ENCODE measurements around the gene KRTAP5-3. TPM values are rescaled to one million over a fixed set of nuclear protein-coding genes. Genes with fewer than 3 reads are reported as not detected.

KRTAP5-3 gene
- total RNA-seq, 1 donor from 2014 or later = not detected

DNA sequence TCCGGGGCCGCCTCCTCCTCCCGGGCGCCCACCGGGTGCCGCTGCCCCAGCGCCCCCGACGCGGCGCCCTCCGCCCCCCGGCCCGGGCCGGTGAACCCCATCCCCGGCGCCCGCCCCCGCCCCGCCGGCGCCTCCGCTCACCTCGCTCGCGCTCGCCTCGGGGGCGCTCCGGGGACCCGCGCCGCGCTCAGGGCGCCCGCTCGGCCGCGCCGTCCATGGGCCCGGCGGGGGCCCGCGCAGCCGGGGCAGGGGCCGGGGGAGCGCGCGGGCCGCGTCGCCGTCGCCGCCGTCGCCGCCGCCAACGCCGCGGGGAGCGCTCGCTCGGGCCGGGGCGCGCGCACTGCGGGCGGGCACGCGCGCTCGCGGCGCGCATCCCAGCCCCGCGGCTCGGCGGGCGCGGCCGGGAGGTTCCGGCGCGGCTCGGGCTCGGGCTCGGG lies 36.5 kb downstream of the KRTAP5-3 start:
- intact Hi-C loops (cut with DNase I) = loop anchor here (10.0 kb wide), 2 partner anchors 267 to 367 kb away; partner anchors contain the start of gene TOLLIP
- ATAC-seq (ENCODE audit: poor library complexity) (no peak), DNase-seq (no peak)

DNA sequence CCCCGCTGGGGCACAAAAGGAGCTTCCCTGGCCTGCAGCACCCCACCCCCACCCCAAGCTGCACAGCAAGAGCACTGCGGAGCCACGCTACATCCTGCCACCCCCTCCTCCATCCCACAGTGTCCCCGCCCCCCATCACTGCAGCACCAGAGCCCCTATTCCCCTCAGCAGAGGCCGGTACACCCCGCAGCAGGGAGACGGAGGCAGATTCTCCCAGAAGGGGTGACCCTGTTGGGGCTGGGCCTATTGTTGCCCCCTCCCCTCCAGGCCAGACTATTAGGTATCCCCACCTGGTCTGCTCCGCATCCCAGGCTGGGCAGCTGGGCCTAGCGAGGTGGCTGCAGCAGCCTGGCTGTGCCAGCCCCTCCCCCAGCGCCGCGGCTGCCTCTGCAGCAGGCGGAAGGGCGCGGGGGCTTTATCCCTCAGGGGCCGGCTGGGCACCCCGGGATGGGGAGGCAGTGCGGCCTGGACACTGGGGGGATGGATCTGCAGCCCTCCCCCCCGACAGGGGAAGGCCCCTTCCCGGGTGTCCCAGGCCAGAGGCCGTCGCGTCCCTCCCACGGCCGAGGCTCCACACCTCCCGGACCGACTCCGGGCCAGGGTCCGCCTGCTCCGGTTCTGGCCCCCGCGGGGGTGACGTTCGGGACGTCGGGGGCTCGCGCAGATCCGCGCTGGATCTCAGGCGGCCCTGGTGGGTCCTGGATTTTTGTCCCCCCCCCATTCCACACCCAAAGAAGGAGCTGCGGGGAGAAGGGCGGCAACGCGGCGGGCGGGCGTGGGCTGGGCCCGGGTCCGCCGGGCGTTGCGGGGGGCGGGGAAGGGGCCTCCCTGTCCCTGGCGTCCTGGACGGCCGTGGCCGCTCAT lies 37.1 kb downstream of the KRTAP5-3 start:
- intact Hi-C loops (cut with DNase I) = loop anchor here (10.0 kb wide), 2 partner anchors 266 to 366 kb away; partner anchors contain the start of gene TOLLIP
- DNase-seq (peak; percentile 29), ATAC-seq (ENCODE audit: poor library complexity) (no peak)

DNA sequence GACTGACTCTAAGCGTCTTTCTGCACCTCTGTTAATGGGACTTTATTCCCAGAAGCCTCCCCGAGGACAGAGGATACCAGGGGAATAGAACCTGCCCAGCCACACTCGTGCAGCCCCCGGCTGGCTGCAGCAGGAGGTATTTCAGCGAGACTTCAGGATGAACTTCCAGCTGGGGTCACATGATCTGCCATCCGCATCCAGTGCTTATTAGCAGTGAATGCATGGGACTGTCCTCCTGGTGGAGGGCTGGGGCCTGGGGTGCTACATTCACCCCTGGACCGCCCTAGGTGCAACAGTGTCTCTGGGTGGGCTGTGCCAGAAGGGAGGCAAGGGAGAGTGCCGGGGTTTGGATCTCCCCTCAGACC lies 37.8 kb downstream of the KRTAP5-3 start:
- no peak for DNase-seq
- no peak for ATAC-seq (ENCODE audit: poor library complexity)
- intact Hi-C loops (cut with DNase I) = loop anchor here (10.0 kb wide), 2 partner anchors 266 to 366 kb away; partner anchors contain the start of gene TOLLIP

- peak; percentile 42 for DNase-seq
- intact Hi-C loops (cut with DNase I) = loop anchor here (10.0 kb wide), 2 partner anchors 265 to 365 kb away; partner anchors contain the start of gene TOLLIP
- ATAC-seq (ENCODE audit: poor library complexity) = no peak
Measured at GRCh38 chr11:1570001-1570453, 38.2 kb downstream of the KRTAP5-3 start.

- ATAC-seq (ENCODE audit: poor library complexity) = no peak
- intact Hi-C loops (cut with DNase I) = no loop called here
- peak; percentile 17 for DNase-seq
Measured at GRCh38 chr11:1569251-1569780, 38.9 kb downstream of the KRTAP5-3 start.

- ATAC-seq (ENCODE audit: poor library complexity) (no peak), DNase-seq (peak; percentile 40)
- intact Hi-C loops (cut with DNase I) = no loop called here
Measured at GRCh38 chr11:1568441-1568911, 39.8 kb downstream of the KRTAP5-3 start.

DNA sequence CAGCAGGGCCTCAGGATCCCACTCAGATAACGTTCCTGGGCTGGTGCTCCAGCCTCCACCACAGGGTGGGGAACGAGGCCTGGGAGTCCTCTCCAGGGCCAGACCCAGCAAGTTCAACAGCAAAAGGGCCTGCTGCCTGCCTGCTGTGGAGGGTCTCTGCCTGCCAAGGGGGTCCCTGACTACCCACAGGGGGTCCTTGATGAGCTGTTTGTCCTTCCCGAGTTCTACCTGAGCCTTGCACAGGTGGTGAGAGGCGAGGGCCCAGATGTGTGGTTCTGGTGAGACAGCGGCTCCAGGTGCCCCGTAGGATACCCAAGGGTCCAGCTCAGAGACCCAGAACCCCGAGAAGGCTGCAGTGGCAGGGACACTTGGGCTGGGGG lies 40.6 kb downstream of the KRTAP5-3 start:
- no peak for ATAC-seq (ENCODE audit: poor library complexity)
- DNase-seq = no peak
- intact Hi-C loops (cut with DNase I) = no loop called here

DNA sequence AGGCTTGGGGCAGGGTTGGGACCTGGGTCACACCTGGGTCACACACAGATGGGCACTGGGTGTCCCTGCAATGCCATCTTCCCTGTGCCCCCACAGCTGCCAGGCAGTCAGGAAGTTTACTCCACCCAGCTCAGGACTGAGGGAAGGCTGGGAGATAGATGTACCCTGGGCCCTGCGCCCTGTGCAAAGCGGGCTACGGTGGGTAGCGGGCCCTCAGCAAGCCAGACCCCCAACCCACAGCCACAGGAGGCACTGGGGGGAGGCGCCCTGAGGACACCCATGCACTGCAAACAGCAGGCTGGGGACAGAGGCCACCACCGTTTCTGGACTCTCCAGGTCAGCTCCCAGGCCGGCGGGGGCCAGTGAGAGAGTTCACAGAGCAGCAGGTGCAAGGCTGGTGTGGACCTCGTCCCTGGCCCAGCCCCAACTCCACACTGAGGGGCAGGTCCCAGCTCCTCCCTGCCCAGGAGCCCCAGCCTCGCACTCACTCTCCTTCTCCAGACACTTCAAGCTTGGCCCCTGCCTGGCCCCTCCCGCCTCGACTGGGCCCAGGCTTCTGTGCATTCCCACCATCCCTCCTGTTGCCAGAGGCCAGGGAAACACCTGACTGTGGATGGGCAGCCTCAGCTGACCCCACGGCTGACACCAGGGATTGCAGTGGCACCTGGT lies 41.1 kb downstream of the KRTAP5-3 start:
- ATAC-seq (ENCODE audit: poor library complexity) (no peak), DNase-seq (no peak)
- intact Hi-C loops (cut with DNase I) = no loop called here

- no peak for DNase-seq
- no peak for ATAC-seq (ENCODE audit: poor library complexity)
- intact Hi-C loops (cut with DNase I) = no loop called here
Measured at GRCh38 chr11:1566381-1567051, 41.7 kb downstream of the KRTAP5-3 start.

- DNase-seq = no peak
- intact Hi-C loops (cut with DNase I) = no loop called here
- no peak for ATAC-seq (ENCODE audit: poor library complexity)
Measured at GRCh38 chr11:1565904-1566247, 42.4 kb downstream of the KRTAP5-3 start.

DNA sequence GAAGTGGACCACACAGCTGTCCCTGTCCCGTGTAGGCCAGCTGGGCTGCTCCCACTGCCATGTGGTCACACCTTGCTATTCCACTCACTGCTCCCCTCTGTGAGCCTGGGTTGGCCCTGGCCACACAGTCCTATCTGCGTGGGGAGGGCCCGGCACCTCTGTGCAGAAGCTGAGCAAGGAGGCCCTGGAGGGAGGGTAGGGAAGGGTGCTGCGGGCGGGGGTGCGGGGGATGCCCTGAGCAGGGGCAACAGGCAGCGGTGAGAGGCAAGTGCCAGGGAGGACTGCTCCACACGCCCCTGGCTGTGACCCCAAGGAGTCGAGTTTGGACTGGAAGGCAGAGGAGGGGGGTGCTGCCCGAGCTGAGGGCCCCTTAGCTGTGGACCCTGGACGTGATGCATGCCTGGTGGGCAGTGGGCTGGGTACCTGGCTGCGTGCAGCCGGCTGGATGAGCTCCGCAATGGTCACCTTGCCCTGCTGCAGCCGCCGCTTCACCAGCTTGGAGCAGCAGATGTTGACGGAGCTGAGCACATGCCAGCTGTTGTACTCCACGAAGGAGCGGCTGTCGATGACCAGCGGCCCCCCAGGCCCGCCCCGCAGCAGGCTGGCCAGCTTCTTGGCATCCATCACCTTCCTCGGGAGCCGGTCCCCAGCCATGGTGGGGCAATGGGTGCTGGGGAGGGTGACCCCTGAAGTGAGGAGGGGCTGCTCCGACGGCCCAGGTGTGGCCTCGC lies 42.9 kb downstream of the KRTAP5-3 start:
- intact Hi-C loops (cut with DNase I) = no loop called here
- ATAC-seq (ENCODE audit: poor library complexity) (no peak), DNase-seq (no peak)

- ATAC-seq (ENCODE audit: poor library complexity) = peak; percentile 43
- intact Hi-C loops (cut with DNase I) = no loop called here
- peak; percentile 77 for DNase-seq
Measured at GRCh38 chr11:1564535-1565172, 43.6 kb downstream of the KRTAP5-3 start.

GRCh38 chr11:1563697-1564534 lies 44.3 kb downstream of the KRTAP5-3 start:
- ATAC-seq (ENCODE audit: poor library complexity) (no peak), DNase-seq (no peak)
- intact Hi-C loops (cut with DNase I) = no loop called here

GRCh38 chr11:1563149-1563638 lies 45.1 kb downstream of the KRTAP5-3 start:
- DNase-seq = no peak
- intact Hi-C loops (cut with DNase I) = no loop called here
- no peak for ATAC-seq (ENCODE audit: poor library complexity)

- DNase-seq (no peak), ATAC-seq (ENCODE audit: poor library complexity) (no peak)
- intact Hi-C loops (cut with DNase I) = no loop called here
Measured at GRCh38 chr11:1562469-1563148, 45.7 kb downstream of the KRTAP5-3 start.

GRCh38 chr11:1561955-1562354 lies 46.3 kb downstream of the KRTAP5-3 start:
- intact Hi-C loops (cut with DNase I) = no loop called here
- ATAC-seq (ENCODE audit: poor library complexity) (no peak), DNase-seq (no peak)
